HG03064 (cell line): Measurements from ENCODE around the gene PACS1.
A peak's percentile ranks its signal among the peaks of the same experiment; 100 is the strongest.
"Not testable (repeated sequence)": the region's sequence is repeated elsewhere in the genome, so short reads cannot be mapped to it uniquely, and the experiment has no call there.

Experiments used
- ATAC-seq: cut with Tn5 transposase; IDR thresholded peaks from one replicate; pipeline ENCODE4 v1.9.1; 2021; ENCODE audit warnings: low read depth; ENCODE audit not compliant: unreplicated experiment

PACS1 gene

DNA sequence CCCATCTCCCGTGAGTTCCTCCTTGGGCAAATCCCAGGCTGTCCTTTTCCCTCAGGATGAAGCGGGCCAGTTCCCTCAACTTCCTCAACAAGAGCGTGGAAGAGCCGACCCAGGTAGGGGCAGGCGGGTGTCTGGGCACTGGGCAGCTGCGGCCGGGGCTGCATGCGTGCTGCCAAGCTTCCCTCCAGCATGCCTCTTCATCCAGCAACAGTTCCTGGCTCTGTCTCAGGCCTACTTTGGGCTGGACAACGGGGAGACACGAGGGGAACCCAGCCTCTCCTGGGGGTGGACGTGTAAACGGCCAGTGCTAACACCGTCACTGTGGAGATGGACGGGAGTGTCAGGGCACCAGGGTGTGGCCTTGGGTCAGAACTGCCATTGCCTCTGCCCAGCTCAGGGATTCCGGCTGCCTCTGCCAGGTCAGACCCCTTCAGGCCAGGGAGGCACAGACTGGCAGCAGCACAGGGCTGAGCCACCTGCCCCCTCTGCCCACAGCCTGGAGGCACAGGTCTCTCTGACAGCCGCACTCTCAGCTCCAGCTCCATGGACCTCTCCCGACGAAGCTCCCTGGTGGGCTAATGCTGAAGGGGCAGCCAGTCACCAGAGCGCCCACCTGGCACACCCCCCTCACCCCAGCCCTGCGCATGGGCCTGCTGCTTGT, 196.4 kb downstream of the PACS1 start:
- no peak for ATAC-seq

DNA sequence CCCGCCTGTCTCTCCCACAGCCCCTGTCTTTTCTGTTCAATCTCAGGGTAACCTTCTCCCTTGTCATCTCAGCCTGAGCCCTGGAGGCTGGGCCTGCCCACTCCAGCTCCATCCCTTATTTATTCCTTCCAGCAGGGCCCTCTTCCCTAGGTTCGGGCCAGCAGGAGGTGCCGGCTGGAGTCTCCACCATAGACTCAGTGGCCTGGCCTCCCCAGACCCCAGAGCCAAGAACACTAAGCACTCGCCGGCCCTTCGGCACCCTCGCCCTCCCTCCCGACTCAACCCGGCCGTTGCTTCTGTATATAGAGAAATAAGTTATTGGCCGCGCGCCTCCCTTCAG, 196.9 kb downstream of the PACS1 start:
- no peak for ATAC-seq

GRCh38 chr11:66267379-66268243, 197.5 kb downstream of the PACS1 start:
- peak; percentile 42 for ATAC-seq

DNA sequence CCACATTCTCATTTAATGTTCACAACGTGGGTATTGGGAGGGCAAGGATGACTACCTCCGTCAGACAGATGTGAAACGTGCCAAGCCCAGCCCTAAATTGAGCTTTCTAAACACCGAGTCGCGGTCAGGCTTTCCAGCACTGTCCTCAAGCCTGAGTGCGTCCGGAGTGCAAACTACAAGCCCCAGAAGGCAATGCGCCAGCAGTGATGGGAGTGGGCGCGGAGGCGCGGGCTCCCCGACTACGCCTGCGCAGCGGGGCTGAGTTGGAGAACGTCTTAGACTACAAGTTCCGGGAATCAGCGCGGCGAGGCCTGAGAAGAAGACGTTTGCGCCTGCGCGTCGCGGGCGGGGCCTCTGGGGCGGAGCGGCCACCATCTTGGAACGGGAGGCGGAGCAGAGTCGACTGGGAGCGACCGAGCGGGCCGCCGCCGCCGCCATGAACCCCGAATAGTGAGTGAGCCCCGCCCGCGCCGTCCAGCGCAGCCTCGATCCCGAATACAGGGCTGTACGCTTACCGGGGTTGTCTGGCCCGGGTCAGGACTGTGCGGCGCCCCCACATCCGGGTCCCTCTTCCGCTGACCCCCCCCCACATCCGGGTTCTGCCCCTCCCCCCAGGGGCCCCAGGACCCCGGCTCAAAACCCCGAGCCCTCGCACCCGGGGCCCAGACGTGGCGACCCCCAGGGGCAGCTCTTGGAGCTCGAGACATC, 198.3 kb downstream of the PACS1 start, which contains the start of gene RAB1B:
TSS of gene RAB1B (plus strand) at position 396 of the 708 bp plus-strand sequence. CDS start at position 437, 41 bp downstream.
- peak; percentile 79 for ATAC-seq

DNA sequence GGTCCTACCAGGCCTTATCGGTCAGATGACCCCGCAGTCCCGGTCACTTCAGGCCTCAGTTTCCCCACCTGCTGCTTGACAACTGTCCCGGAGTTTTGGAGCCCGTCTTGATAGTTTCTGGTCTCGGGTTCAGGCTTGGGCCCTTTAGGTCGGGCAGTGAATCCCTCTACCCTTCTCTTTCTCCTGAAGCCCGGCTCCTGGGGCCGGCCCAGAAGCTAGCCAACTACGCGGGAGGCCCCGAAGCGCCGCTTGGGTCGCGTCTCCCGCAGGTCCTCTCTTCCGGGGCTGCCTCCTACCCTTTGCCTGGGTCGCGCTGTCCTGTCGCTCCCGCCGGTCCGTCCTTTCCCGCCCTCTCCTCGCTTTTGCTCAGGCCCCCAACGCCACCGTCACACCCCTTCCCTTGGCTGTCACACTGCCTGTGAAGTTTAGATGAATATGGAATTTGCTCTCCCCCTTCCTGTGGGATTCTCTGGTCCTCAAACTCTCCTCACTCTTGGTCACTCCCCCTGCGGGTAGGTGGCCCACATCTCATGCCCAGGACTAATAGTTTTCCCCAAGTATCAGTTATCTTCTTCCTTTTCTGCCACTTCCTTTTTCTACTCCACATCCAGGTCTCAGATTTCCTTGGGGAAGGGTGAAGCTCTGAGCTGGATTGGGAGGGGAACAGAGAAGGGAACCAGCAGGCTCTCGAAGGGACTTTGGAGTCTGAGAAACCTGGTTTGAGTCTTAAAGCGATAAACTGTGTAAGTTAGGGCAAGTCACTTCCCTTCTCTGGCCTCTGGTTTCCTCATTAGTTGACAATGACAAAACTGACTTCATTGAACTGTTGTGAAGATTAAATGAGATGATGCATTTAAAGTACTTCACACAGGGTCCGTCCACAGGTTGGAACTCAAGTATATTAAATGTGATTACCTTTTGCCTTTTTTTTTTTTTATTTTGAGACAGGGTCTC, 199.2 kb downstream of the PACS1 start:
- ATAC-seq = no peak

DNA sequence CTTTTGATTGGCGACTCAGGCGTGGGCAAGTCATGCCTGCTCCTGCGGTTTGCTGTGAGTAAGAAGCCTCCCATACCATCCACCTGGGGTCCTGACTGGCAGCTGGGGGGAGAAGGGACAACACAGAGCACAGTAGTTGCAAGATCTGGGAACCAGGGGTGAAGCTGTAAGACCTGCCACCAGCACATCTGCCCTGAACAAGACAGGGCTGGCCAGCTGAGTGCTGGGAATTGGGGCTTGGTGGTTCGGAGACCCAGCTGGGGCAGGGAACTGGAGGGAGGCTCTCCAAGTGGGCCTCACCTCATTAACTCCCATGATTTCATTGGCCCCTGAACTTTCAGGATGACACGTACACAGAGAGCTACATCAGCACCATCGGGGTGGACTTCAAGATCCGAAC, 201.7 kb downstream of the PACS1 start:
- ATAC-seq = no peak

- no peak for ATAC-seq
These were observed 202.5 kb downstream of the PACS1 start for GRCh38 chr11:66272596-66272995.

GRCh38 chr11:66274219-66274618, 204.1 kb downstream of the PACS1 start:
- ATAC-seq = no peak

- no peak for ATAC-seq
These were observed 205.3 kb downstream of the PACS1 start for GRCh38 chr11:66275396-66275795.

DNA sequence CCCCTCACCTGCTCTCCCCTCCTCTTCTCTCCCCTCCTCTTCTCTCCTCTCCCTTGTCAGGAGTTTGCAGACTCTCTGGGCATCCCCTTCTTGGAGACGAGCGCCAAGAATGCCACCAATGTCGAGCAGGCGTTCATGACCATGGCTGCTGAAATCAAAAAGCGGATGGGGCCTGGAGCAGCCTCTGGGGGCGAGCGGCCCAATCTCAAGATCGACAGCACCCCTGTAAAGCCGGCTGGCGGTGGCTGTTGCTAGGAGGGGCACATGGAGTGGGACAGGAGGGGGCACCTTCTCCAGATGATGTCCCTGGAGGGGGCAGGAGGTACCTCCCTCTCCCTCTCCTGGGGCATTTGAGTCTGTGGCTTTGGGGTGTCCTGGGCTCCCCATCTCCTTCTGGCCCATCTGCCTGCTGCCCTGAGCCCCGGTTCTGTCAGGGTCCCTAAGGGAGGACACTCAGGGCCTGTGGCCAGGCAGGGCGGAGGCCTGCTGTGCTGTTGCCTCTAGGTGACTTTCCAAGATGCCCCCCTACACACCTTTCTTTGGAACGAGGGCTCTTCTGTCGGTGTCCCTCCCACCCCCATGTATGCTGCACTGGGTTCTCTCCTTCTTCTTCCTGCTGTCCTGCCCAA, 206.0 kb downstream of the PACS1 start:
- ATAC-seq = no peak

DNA sequence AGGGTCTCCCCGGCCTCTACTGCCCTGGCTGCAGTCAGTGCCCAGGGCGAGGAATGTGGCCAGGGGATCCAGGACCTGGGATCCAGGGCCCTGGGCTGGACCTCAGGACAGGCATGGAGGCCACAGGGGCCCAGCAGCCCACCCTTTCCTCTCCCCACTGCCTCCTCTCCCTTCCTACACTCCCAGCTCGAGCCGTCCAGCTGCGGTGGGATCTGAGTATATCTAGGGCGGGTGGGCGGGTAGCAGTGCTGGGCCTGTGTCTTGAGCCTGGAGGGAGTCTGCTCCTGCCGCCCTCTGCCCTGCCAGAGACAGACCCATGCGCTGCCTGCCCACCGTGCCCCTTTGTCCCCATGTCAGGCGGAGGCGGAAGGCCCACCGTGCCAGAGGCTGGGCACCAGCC, 206.5 kb downstream of the PACS1 start:
- not testable (repeated sequence) for ATAC-seq

DNA sequence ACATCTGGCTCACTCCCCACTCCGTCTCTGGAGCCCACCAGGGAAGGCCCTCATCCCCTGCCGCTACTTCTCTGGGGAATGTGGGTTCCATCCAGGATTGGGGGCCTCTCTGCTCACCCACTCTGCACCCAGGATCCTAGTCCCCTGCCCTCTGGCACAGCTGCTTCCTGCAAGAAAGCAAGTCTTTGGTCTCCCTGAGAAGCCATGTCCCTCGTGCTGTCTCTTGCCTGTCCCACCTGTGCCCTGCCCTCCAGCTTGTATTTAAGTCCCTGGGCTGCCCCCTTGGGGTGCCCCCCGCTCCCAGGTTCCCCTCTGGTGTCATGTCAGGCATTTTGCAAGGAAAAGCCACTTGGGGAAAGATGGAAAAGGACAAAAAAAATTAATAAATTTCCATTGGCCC, 207.0 kb downstream of the PACS1 start:
- ATAC-seq = not testable (repeated sequence)

GRCh38 chr11:66277471-66278362, 207.6 kb downstream of the PACS1 start, which contains the start of gene CNIH2:
CNIH2 (plus strand) TSS chr11:66278175; CDS start chr11:66278457, 282 bp downstream.
- ATAC-seq = no peak

- no peak for ATAC-seq
These were observed 208.5 kb downstream of the PACS1 start for GRCh38 chr11:66278363-66279091.

- no peak for ATAC-seq
These were observed 209.1 kb downstream of the PACS1 start for GRCh38 chr11:66279092-66279734.

DNA sequence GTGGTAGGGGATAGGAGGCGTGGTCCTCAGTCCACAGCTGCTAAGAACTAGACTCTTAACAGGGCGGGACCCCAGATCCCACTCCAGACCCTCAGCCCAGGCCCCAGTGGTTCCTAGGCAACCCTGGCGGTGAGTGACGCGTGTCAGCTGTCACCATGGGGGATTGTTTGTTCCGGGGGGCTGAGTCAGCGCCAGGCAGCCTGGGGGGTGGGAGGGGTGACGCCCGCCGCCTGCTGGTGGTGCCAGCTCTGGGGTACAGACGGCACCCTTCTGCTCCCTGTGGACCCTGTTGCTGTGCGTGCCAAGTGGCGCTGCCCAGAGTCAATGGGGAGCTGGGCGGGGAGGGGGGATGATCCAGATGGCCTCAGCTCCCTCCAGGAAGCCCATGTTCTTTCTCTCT, 210.4 kb downstream of the PACS1 start:
- ATAC-seq = no peak

DNA sequence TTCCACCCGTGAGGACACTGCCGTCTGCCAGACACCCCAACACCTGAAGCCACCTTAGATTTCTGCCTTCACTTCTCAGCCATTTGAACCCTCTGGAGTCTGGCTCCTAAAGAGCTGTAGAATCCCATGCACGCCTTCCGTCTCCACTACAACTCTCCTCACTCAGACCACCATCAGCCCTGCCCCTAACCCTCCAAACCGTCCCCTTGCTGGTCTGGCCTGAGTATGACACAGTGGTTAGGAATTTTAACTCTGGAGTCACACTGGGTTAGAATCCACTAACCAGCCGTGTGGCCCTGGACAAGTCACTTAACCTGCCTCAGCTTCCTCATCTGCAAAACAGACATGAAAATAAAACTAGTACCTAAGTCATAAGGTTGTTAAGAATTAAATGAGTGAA, 210.9 kb downstream of the PACS1 start:
- no peak for ATAC-seq
